Measurements from ENCODE around the gene ATP11A.

Gene ATP11A

GRCh38 chr13:112804374-112804773 lies 114.5 kb downstream of the ATP11A start:
- no peak for DNase-seq

DNA sequence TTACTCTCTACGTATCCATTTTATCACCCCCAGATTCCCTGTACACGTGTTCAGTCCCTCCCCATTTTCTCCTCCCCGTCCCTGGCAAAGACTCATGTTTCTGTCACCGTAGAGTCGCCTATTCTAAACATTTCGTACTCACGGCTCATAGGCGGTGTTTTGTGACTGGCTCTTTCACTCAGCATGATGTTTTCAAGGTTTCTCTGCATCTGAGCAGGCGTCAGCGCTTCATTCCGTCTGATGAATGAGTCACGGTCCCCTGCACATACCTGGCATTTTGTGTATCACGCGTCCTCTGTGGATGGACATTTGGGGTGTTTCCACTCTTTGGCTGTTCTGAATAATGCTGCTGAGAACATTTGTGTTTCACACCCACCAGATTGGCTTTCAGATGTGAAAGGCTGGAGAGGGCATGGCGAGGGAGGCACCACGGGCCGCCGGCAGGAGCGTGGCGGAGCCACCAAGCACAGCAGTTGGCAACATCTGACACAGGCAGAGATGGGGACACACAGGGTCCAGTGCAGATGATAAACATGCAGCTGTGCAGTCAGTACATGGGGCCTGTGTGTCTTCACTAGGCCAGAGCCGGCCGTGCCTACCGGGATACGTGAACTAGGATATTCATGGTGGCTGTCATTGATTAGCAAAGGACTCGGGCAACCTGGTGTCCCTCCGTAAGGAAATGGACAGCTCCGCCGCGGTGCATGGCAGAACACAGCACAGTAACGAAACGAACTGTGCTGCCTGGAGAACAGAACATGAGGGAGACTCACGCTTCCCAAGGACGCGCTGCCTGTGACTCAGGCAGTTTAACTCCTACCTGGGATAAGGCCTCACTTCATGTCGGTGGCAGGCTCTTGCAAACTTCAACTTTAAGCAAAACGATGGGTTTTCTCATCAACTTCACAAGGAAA lies 117.2 kb downstream of the ATP11A start:
- no peak for DNase-seq

GRCh38 chr13:112807653-112808376 lies 118.0 kb downstream of the ATP11A start:
- DNase-seq, result no peak

GRCh38 chr13:112808377-112809140 lies 118.7 kb downstream of the ATP11A start:
- DNase-seq, result no peak

DNA sequence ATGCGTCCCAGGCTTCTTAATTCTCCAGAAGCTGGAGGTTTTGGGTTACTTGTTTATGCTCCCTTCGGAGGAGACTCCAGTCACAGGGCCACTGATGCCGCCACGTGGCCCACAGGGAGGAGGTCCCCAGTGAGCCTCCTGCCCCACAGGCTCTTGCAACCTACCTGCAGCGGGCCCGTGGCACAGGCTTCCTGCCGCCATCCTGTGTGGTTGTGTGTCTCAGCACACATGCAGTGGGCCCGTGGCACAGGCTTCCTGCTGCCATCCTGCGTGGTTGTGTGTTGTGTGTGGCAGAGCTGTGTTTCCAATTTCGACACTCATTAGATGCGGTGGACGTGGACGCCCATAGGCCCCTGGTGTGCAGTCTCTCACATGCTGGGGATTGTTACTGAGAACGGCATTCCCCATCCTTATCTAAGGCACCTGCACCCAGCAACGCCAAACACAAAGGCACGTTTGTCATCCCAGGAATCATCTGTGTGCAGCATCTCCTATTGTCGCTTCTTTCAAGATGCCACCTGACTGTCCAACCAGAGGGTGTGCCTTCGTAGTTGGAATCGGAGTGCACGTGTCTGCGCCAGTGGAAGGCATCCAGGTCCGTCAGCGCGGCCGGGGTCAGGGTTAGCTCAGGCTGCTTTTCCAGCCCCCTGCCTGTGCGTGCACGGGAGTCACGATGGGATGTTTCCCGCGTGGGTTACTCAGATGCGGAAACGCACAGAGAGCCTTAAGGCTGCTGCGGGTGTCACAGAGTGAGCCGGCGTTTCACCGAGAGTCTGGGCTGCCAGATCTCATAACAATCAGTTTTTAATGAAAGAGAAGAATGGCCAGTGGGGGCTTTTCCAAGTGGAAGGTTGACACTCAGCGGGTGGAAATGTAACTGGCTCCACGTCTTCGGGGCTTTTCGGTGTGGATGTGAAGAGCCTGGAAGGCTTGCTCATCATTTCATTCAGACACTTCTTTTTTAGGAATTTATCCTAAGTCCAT lies 119.8 kb downstream of the ATP11A start:
- no peak for DNase-seq

GRCh38 chr13:112810608-112811007 lies 120.8 kb downstream of the ATP11A start:
- DNase-seq, result no peak

DNA sequence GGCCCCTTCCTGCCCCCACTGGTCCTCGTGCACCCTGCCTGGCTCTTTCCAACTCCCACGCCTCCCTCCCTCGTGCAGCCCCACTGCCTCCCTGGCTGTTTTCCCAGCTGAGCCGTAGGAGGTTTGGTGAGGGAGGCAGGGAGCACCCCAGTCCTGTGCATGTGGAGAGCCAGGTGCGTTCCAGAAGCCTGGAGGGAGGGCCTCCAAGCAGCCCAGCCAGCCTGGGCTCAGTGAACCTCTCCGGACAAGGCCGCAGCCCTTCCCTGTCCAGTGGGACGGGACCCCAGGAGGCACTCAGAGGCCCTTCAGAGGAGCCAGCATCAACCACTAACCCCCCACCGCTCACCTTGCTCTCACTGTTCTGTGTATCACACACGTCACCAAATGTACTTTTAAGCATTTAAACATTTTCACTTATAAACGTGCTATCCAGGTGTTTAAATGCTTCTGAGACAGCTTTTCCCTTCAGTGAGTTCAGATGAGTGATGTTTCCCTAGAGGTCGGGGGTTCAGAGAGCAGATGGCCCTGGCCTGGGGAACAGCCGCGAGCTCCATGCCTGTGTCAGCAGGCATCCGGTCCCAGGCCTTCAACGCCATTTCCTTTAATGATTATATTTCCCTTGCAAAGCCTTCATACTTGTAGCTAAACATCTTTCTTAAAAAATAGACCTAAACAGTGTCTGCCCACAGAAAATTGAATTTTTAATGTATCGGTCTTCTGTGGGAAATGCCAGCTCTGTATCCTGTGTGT lies 122.6 kb downstream of the ATP11A start:
- DNase-seq, result no peak

GRCh38 chr13:112813552-112813951 lies 123.7 kb downstream of the ATP11A start:
- no peak for DNase-seq

- no peak for DNase-seq
These were observed 125.2 kb downstream of the ATP11A start for GRCh38 chr13:112814905-112815585.

DNA sequence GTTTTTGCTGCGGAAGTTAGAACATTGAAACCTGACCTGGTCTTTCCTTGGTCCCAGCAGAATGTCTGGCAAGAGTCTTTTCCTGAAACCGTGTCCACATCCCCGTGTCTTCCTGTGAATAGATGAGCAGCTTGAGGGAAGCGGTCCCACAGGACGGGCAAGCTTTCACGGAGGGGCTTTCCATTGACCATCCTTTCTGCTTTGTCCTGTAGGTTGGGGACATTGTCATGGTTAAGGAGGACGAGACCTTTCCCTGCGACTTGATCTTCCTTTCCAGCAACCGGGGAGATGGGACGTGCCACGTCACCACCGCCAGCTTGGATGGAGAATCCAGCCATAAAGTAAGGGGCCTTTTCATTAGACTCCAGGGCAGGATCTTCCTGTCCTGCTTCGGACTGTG lies 126.0 kb downstream of the ATP11A start:
- no peak for DNase-seq

- no peak for DNase-seq
These were observed 128.3 kb downstream of the ATP11A start for GRCh38 chr13:112818040-112818697.

- DNase-seq, result no peak
These were observed 128.8 kb downstream of the ATP11A start for GRCh38 chr13:112818698-112819045.

- DNase-seq, result no peak
These were observed 129.3 kb downstream of the ATP11A start for GRCh38 chr13:112819111-112819510.

GRCh38 chr13:112819816-112820215 lies 130.0 kb downstream of the ATP11A start:
- no peak for DNase-seq

DNA sequence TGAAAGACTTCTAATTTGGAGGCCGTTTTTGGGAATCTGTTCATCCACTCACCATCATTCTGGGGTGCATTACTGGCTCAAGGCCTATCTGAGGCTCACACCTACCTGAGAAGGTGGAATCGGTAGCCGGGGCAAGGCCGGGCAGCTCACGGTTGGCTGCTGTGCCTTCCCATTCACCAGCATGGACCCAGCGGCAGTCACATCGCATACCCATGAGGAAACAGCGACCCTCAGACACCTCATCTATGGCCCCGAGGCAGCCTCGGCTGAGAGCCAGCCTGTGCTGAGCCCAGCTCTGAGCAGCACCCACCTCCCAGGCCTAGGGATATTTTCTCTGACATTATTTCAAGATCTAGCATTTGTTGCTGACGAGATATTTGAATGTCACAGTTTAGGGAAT lies 130.5 kb downstream of the ATP11A start:
- DNase-seq, result no peak

- no peak for DNase-seq
These were observed 131.7 kb downstream of the ATP11A start for GRCh38 chr13:112821340-112822055.

DNA sequence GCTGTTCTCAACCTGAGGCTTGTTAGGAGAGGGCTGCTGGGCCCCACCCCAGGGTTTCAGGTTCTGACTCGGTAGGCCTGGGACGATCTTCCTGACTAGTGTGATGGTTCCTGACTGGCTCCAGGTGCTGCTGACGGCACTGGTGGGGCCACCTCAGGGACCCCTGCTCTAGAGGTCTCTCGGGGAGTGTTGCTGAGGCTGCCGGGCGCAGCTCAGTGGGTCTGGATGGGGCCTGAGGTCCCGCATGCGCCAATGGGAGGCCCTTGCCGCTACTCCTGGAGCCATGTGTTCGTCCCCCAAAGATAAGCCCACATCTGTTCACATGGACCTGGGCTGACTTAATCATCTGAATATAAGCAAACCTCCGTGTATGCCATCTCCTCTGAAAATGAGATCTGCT lies 133.0 kb downstream of the ATP11A start:
- no peak for DNase-seq

DNA sequence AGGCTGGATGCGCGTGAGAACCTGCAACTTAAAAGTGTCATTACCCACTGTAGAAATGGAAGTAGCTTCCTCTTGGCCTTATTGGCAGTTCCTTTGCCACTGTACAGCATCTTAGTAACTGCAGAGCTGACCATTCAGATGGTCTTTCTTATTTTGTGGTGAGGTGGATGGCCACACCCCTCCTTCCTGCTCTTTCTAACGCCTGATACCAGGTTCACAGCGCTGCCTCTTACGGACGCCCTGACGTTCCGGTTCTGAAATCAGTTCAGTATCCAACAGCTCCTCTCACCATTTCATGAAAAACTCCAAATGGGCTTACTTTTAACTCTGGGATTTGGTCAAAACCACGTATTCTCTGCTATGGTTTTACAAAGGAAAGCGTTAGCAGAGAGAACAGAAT lies 134.6 kb downstream of the ATP11A start:
- DNase-seq, result no peak

- DNase-seq, result no peak
These were observed 135.2 kb downstream of the ATP11A start for GRCh38 chr13:112825071-112825470.

DNA sequence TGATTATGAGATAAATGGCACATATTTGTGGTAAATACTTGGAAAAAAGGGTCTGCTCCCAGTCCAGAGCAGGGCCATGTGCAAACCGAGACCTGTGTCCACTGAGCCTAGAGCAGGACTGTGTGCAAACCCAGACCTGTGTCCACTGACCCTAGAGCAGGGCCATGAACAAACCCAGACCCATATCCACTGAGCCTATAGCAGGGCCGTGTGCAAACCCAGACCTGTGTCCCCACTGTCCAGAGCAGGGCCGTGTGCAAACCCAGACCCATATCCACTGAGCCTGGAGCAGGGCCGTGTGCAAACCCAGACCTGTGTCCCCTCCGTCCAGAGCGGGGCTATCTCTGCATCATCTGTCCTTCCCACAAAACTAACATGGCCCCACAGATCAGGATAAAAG lies 136.0 kb downstream of the ATP11A start:
- no peak for DNase-seq

Measured in RPMI8226 (cell line).